ENCODE results near the gene PDS5B.
"Not testable (repeated sequence)": the region's sequence is repeated elsewhere in the genome, so short reads cannot be mapped to it uniquely, and the experiment has no call there.

The PDS5B gene

DNA sequence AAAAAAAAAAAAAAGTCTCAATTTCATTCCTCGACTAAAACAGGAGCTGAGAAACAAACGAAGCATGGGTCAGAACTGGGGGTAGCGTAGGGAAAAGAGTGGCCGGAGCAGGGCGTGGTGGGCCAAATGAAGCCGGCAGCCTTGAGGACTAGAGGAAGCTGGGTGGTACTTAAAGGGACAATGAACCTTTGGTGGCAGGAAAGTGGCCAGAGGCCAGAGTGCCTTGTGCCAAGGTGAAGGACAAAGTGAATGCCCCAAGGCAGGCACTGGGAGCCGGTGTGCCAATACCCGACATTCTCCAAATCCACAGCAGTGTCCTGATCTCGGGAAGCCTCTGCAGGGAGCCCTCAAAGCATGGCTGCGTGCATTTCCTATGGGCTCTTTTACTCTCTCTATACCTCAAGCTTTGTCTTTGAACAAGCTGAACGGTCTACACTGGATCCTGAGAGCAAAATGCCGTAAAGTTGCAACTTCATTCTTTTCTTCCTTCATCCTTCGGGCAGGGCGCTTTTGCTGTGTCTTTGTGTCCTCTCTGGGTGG, 235.0 kb downstream of the PDS5B start:
- no peak overlapping the region for H3K27ac ChIP-seq
- no peak for TF ChIP-seq ZFX (IDR thresholded peaks at IDR 0.05)
- TF ChIP-seq, protein P1, sequence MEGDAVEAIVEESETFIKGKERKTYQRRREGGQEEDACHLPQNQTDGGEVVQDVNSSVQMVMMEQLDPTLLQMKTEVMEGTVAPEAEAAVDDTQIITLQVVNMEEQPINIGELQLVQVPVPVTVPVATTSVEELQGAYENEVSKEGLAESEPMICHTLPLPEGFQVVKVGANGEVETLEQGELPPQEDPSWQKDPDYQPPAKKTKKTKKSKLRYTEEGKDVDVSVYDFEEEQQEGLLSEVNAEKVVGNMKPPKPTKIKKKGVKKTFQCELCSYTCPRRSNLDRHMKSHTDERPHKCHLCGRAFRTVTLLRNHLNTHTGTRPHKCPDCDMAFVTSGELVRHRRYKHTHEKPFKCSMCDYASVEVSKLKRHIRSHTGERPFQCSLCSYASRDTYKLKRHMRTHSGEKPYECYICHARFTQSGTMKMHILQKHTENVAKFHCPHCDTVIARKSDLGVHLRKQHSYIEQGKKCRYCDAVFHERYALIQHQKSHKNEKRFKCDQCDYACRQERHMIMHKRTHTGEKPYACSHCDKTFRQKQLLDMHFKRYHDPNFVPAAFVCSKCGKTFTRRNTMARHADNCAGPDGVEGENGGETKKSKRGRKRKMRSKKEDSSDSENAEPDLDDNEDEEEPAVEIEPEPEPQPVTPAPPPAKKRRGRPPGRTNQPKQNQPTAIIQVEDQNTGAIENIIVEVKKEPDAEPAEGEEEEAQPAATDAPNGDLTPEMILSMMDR (conservative IDR thresholded peaks at IDR 0.05) = no peak

DNA sequence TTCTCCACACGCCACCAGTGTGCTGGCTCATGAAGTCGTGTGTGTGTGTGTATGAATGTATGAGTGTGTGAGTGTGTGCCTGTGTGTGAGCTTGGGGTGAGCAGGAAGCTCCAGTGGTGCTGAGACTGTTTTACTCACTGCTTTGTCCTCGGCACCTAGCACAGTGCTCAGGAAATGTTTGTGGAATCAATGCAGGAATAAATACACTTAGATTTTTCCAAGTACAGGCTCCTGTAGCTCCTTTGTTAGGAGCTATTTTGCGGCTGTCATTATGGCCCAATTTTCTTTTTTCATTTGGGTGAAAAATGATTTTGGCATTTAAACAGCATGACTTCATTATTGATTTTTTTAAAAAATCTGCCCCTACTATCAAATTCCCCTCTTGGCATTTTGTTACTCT, 236.5 kb downstream of the PDS5B start:
- no peak overlapping the region for H3K27ac ChIP-seq
- TF ChIP-seq, protein P1 (conservative IDR thresholded peaks at IDR 0.05) = no peak
- no peak for TF ChIP-seq ZFX (IDR thresholded peaks at IDR 0.05)

DNA sequence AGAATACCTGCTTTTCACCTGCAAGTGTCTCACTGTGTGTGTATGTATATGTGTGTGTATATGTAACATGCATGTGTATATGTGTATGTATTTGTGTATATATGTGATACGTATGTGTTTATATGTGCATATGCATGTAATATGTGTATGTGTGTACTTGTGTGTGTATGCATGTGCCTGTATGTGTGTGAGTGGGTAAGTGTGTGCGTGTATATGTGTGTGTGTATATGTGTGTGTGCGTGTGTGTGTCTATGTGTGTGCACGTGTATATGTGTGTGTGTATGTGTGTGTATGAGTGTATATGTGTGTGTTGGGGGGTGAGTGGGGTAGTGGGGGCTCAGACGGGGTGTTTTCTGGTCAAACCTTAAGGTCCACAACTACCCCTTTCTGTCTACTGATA, 237.3 kb downstream of the PDS5B start:
- no peak for TF ChIP-seq ZFX (IDR thresholded peaks at IDR 0.05)
- TF ChIP-seq, protein P1 (conservative IDR thresholded peaks at IDR 0.05) = no peak
- H3K27ac ChIP-seq = no peak overlapping the region

DNA sequence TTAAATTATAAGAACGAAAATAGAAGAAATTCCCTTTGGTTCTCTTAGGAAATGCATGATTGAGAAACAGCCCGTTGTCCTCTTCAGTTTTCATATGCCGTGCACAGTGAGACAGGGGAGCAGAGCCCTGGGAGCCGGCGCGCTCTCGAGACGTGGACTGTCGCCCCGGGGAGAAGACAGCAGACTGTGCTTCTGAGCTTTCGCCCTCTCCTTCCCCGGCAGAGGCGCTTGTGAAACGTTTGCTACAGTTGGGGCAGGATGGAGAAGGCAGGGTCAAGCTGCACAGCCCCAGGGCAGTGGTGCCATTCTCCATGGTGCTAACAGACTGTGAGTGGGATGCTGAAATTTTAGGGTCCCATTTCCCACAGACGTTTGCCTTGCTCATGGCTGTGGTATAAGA, 237.8 kb downstream of the PDS5B start:
- H3K27ac ChIP-seq = no peak overlapping the region
- no peak for TF ChIP-seq ZFX (IDR thresholded peaks at IDR 0.05)
- TF ChIP-seq, protein P1 (conservative IDR thresholded peaks at IDR 0.05) = no peak

DNA sequence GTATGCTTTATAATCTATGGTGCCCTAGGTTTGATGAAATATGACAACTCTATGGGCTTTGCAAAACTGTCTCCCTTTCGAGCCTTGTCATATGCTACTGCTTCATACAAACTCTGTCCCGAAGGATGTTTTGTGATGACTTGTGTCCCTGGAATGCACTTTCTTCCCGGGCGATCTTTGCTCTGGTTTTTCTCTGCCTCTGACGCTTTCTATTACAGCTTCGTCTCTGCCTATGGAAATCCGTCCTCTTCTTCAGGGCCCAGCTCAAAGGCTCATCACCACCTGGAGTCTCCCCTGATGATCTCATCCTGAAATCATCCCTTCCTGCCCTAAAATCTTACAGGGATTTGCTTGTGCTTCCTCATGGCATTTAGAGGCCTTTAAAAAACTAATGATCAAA, 238.4 kb downstream of the PDS5B start:
- TF ChIP-seq, protein P1 (conservative IDR thresholded peaks at IDR 0.05) = no peak
- TF ChIP-seq ZFX (IDR thresholded peaks at IDR 0.05) = no peak
- H3K27ac ChIP-seq = no peak overlapping the region

DNA sequence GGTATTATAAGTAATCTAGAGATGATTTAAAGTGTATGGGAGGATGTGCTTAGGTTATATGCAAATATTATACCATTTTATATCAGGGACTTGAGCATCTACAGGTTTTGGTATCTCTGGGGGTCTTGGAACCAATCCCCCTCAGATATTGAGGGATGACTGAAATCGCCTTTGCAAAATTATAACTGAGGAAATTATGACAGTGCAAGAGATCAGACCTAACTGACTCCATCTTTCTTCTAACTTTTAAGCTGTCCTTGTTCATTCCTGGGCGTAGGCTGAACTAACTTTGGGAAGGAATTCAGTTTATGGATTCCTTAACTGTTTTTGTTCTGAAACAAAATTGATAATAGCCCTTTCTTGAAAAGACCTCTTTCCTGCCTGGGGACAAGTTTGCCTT, 239.2 kb downstream of the PDS5B start:
- no peak overlapping the region for H3K27ac ChIP-seq

DNA sequence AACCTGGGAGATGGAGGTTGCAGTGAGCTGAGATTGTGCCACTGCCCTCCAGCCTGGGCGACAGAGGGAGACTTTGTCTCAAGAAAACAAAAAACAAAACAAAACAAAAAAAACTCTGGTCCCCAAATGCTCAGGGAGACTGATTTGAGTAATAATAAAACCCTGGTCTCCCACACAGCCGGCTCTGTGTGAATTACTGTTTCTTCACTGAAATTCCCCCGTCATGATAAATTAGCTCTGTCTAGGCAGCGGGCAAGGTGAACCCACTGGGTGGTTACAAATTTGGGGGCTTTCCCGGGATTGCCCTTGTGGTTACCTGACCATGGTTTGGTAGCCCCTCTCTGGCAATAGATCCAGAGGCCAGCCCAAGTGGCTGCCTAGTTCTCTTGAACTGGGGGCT, 240.1 kb downstream of the PDS5B start:
- not testable (repeated sequence) for H3K27ac ChIP-seq

More for the DNA sequence above, 239.2 kb downstream of the PDS5B start:
- TF ChIP-seq, protein P1 (conservative IDR thresholded peaks at IDR 0.05) = no peak
- no peak for TF ChIP-seq ZFX (IDR thresholded peaks at IDR 0.05)
